GM19193 (cell line): Measurements from ENCODE around the gene NCK1.

Experiments
- POLR2A ChIP-seq: IDR thresholded peaks from 4 replicates; pipeline ENCODE4 v1.6.1; 2011; ENCODE audit not compliant: insufficient read depth, insufficient read length; ENCODE audit errors: extremely low read depth

Gene NCK1

GRCh38 chr3:136840252-136840651, 21.8 kb upstream of the NCK1 start:
- no peak for TF ChIP-seq POLR2A

DNA sequence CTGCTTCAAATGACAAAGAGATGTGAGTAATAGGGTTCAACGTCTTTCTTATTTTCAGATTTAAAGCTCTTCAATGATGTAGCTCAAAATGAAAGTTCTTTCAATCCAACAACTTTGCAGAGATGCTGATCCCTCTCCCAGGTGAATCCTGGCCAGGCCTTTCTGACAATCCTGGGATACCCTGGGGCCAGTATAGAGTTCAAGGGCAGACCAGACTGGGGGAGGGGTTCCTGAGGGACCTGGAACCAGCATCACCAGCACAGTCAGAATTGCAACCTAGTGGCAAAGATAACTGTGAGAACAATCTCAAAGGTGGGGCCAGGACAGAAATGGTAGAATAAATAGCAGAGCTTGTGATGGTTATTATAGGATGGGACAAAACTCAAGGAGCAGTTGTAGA, 19.7 kb upstream of the NCK1 start:
- TF ChIP-seq POLR2A = no peak

DNA sequence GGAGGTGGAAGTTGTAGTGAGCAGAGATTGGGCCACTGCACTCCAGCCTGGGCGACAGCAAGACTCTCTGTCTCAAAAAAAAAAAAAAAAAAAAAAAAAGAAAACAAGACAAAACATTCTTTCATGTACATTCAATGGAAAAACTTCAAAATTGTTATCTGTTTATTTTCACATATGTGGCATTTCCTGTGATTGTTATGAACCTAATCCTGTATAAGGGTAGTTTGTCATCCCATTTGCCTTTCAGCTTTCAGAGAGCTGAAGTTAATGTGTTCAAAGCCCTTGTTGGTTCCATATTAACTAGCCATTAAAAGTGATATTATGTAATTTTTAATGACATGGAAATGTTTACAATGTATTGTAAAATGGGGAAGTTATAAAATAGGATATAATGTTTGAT, 17.3 kb upstream of the NCK1 start:
- no peak for TF ChIP-seq POLR2A

- TF ChIP-seq POLR2A = no peak
Measured at GRCh38 chr3:136852180-136852579, 9.8 kb upstream of the NCK1 start.

DNA sequence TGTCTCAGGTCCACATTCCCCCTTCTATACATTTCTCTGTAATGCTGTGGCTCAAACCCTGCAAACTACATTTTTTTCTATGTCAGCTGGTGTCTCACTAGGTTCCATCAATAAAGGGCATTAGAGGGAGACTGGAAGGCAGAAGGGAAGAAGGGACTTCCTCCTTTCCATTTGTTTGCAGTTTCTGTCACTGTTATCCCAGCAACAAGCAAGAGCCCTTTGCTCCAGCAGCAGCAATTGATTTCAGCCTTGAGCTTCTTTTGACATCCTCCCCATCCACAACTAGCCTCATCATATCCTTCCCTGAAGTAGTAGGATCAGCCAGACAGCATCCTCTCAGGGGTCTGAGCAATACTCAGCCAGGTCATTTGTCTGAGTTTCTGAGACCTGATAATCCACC, 5.3 kb upstream of the NCK1 start:
- TF ChIP-seq POLR2A = no peak

GRCh38 chr3:136858381-136858780, 3.6 kb upstream of the NCK1 start:
- no peak for TF ChIP-seq POLR2A

DNA sequence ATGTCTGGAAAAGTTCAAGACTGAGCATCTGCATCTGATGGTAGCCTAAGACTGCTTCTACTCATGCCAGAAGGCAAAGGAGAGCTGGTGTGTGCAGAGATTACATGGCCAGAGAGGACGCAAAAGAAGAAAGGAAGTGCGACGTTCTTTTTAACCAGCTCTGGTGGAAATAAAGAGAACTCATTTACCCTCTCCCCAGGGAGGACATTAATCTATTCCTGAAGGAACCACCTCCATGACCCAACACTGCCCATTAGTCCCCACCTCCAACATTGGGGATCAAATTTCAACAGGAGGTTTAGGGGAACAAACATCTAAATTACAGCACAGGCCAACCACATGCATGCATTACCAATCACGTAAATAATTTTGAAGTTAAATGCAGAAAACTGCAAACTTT, 1.5 kb upstream of the NCK1 start:
- no peak for TF ChIP-seq POLR2A

GRCh38 chr3:136862617-136863322, 762 bp downstream of the NCK1 start:
- TF ChIP-seq POLR2A = no peak

GRCh38 chr3:136869282-136869681, 7.3 kb downstream of the NCK1 start:
- TF ChIP-seq POLR2A = no peak

GRCh38 chr3:136882571-136882970, 20.6 kb downstream of the NCK1 start:
- no peak for TF ChIP-seq POLR2A

DNA sequence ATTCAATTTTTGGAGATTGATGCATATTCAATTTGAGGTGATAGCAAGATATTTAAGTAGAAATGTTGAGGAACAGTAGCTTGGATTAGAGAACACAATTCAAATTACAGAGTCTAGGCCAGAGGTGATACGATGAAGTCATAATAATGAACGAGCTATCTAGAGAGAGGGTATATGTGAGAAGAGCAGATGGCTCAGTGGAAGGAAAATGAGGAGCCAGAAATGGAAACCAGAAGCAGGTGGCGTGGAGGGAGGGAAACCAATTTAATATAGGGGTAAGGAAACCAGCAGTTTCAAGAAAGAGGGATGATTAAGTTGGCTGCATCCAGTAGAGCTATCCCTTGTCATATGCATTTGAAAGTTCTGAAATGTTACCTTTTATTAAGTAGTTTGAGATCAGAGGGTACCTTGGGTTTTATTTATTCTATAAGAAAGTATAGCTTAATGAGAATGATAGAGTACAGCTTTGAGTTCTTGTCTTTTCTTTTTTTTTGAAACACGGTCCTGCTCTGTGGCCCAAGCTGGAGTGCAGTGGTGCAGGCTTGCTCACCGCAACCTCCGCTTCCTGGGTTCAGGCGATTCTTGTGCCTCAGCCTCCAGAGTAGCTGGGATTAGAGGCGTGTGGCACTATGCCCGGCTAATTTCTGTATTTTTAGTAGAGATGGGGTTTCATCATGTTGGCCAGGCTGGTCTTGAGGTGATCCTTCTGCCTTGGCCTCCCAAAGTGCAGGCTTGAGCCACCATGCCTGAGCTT, 22.1 kb downstream of the NCK1 start:
- TF ChIP-seq POLR2A = no peak

DNA sequence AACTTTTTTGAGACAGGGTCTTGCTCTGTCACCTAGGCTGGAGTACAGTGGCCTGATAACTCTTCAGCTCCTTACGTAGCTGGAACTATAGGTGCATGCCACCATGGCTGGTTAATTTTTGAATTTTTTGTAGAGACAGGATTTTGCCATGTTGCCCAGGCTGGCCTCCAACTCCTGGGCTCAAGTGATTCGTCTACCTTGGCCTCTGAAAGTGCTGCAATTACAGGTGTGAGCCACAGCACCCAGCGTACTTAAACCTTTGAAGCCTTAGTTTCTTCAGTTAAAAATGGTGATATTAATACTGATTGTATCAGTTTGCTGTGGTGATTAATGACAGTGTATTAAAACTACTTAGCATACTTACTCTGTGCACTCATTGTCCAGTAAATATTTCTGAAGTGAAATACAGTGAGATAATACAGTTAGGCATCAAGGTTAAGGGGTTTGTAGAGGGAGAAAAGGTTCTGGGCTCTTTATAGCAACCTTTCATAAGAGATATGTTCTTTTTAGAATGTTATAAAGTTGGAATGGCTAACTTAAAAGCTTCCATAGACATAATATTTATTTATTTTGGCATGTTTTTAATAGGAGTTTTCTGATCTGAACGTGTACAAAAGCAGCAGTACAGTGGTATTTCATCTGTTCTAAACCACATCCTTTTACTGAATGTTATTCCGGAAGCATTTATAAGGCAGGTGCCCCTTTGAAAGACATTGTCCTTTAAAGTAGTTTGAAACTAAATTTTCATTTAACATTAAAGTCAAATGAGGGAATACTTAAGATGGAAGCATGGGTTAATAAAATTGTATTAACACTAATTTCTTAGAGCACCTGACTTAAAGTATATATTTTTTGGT, 23.6 kb downstream of the NCK1 start:
- no peak for TF ChIP-seq POLR2A

DNA sequence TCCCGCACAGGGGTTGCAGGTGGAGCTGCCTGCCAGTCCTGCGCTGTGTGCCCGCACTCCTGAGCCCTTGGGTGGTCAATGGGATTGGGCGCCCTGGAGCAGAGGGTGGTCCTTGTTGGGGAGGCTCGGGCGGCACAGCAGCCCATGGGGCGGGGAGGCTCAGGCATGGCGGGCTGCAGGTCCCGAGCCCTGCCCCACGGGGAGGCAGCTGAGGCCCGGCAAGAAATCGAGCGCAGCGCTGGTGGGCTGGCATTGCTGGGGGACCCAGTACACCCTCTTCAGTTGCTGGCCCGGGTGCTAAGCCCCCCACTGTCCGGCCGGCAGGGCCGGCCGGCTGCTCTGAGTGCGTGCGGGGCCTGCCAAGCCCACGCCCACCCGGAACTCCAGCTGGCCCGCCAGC, 27.9 kb downstream of the NCK1 start:
- no peak for TF ChIP-seq POLR2A

DNA sequence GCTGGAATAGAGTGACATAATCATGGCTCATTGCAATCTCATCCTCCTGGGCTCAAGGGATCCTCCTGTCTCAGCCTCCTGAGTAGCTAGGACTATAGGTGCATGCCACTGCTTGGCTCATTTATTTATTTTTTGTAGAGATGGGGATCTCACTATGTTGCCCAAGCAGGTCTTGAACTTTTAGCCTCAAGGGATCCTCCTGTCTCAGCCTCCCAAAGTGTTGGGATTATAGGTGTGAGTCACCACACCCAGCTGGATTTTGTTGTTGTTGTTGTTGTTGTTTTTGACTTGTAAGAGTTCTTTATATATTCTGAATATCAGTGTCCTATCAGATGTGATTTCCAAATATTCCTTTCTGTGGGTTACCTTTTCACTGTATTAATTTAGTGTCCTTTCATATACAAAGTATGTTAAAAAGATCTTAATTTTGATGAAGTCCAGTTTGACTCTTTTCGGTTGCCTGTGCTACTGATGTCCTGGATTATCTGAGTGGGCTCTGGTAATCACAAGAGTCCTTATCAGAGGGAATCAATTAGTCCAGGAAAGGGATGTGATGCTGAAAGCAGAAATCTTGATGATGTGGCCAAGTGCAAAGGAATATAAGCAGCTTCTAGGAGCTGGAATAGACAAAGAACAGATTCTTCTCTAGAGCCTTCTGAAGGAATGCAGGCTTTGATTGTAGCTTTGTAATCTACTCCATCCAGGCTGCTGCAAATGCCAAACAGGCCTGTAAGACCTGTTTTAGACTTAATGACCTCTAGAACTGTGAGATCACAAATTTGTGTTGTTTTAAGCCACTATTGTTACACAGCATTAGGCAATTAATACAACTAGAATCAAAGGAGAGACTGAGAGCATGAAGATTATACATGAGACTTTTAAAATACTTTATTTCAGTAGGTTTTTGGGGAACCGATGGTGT, 30.2 kb downstream of the NCK1 start:
- TF ChIP-seq POLR2A = no peak
